GM12892 (cell line): ENCODE results near the gene UNC5A.

Experiments used
- POLR2A ChIP-seq: IDR thresholded peaks from 2 replicates; pipeline ENCODE4 v1.6.1; 2011; ENCODE audit warnings: low read depth, low read length, control low read depth
- POLR2AphosphoS5 ChIP-seq: IDR thresholded peaks from 2 replicates; pipeline ENCODE4 v1.6.1; 2011; ENCODE audit warnings: low read depth, low read length, control low read depth
- TAF1 ChIP-seq: IDR thresholded peaks from 2 replicates; pipeline ENCODE4 v1.6.1; 2011; ENCODE audit warnings: low read depth, mild to moderate bottlenecking, control low read depth, low read length, borderline replicate concordance

DNA sequence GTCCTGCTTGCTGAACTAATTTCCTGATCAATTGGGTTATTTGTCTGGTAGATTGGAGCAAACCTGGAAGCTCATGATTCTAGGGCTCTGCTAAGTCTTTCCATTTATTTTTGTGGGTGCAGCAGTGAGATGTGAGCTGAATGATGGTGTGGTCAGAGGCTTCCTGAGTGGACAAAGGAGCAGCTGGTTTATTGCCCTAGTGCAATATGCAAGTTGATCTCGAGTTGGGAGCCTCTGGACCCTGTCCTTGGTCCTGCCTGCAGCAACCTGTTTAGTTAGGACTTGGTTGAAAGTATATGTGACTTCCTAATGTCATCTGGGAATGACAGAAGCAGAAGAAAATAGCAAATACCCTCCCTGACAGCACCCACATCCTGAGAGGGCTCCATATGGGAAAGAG is 4.2 kb upstream of the UNC5A start:
- TF ChIP-seq POLR2AphosphoS5 (no peak), POLR2A (no peak), TAF1 (no peak)
